H9 (cell line): ENCODE results near the gene ZNF599. TPM values are rescaled to one million over a fixed set of nuclear protein-coding genes. Genes with fewer than 3 reads are reported as not detected.

ENCODE experiments used
- DNase-seq: peaks from one replicate; pipeline ENCODE4 v3.0.0-alpha.2; 2017
- H2AFZ ChIP-seq: one replicate; pipeline ENCODE4 v1.6.1; 2013; ENCODE audit warnings: mild to moderate bottlenecking, low read length, control low read depth, moderate library complexity
- H2AK5ac ChIP-seq: 2 replicates; pipeline ENCODE4 v1.6.1; 2013; ENCODE audit warnings: low read length, control low read depth, mixed read lengths; ENCODE audit not compliant: insufficient read length
- H2BK120ac ChIP-seq: one replicate; pipeline ENCODE4 v1.6.1; 2013; ENCODE audit warnings: low read depth, mild to moderate bottlenecking, low read length, control low read depth, inconsistent platforms; ENCODE audit not compliant: poor library complexity, severe bottlenecking
- H2BK12ac ChIP-seq: 2 replicates; pipeline ENCODE4 v1.6.1; 2013; ENCODE audit warnings: low read length, control low read depth, mixed read lengths, low read depth; ENCODE audit not compliant: insufficient read length
- H2BK15ac ChIP-seq: 2 replicates; pipeline ENCODE4 v1.6.1; 2013; ENCODE audit warnings: low read depth, low read length, control low read depth
- H2BK20ac ChIP-seq: one replicate; pipeline ENCODE4 v1.6.1; 2013; ENCODE audit warnings: low read depth, mild to moderate bottlenecking, low read length, control low read depth, inconsistent platforms; ENCODE audit not compliant: poor library complexity, severe bottlenecking
- H2BK5ac ChIP-seq: 2 replicates; pipeline ENCODE4 v1.6.1; 2013; ENCODE audit warnings: low read length, control low read depth, mixed read lengths; ENCODE audit not compliant: insufficient read length
- H3K14ac ChIP-seq: 2 replicates; pipeline ENCODE4 v1.6.1; 2013; ENCODE audit warnings: low read length, control low read depth; ENCODE audit not compliant: insufficient read depth
- H3K18ac ChIP-seq: 2 replicates; pipeline ENCODE4 v1.6.1; 2013; ENCODE audit warnings: low read depth, mild to moderate bottlenecking, mixed read lengths, low read length, control low read depth; ENCODE audit not compliant: insufficient read length
- H3K23ac ChIP-seq: 2 replicates; pipeline ENCODE4 v1.6.1; 2013; ENCODE audit warnings: low read length, control low read depth, mixed read lengths, low read depth; ENCODE audit not compliant: insufficient read length
- H3K23me2 ChIP-seq: 2 replicates; pipeline ENCODE4 v1.6.1; 2013; ENCODE audit warnings: low read depth, mild to moderate bottlenecking, mixed read lengths, low read length, control low read depth; ENCODE audit not compliant: insufficient read length, poor library complexity, severe bottlenecking
- H3K27ac ChIP-seq: 2 replicates; pipeline ENCODE4 v1.5.1; 2013; ENCODE audit warnings: low read length, control low read depth, mixed read lengths, low read depth; ENCODE audit not compliant: insufficient read length
- H3K27me3 ChIP-seq: 2 replicates; pipeline ENCODE4 v1.6.1; 2013; ENCODE audit warnings: low read length, control low read depth, inconsistent platforms; ENCODE audit not compliant: insufficient read depth
- H3K4ac ChIP-seq: 2 replicates; pipeline ENCODE4 v1.6.1; 2013; ENCODE audit warnings: low read depth, mild to moderate bottlenecking, control low read depth, inconsistent platforms, low read length, moderate library complexity
- H3K4me1 ChIP-seq: 2 replicates; pipeline ENCODE4 v1.6.1; 2013; ENCODE audit warnings: low read length, control low read depth, inconsistent platforms; ENCODE audit not compliant: insufficient read depth
- H3K4me2 ChIP-seq: 2 replicates; pipeline ENCODE4 v1.6.1; 2013; ENCODE audit warnings: low read length, control low read depth, mixed read lengths; ENCODE audit not compliant: insufficient read length, insufficient read depth
- H3K56ac ChIP-seq: 2 replicates; pipeline ENCODE4 v1.6.1; 2013; ENCODE audit warnings: low read depth, mild to moderate bottlenecking, mixed read lengths, low read length, control low read depth; ENCODE audit not compliant: insufficient read length
- H3K79me1 ChIP-seq: 2 replicates; pipeline ENCODE4 v1.6.1; 2013; ENCODE audit warnings: low read depth, mild to moderate bottlenecking, moderate library complexity, low read length, control low read depth, inconsistent platforms; ENCODE audit not compliant: insufficient read depth, poor library complexity, severe bottlenecking
- H3K79me2 ChIP-seq: 2 replicates; pipeline ENCODE4 v1.6.1; 2013; ENCODE audit warnings: low read length, control low read depth, inconsistent platforms; ENCODE audit not compliant: insufficient read depth
- H3K9ac ChIP-seq: 2 replicates; pipeline ENCODE4 v1.6.1; 2013; ENCODE audit warnings: low read length, control low read depth, mixed read lengths; ENCODE audit not compliant: insufficient read length; ENCODE audit errors: extremely low read depth
- H3K9me3 ChIP-seq: one replicate; pipeline ENCODE4 v1.6.1; 2013; ENCODE audit warnings: low read depth, low read length, inconsistent platforms; ENCODE audit not compliant: control insufficient read depth
- H3T11ph ChIP-seq: one replicate; pipeline ENCODE4 v1.6.1; 2013; ENCODE audit warnings: mild to moderate bottlenecking, low read length, control low read depth, inconsistent platforms
- H4K20me1 ChIP-seq: one replicate; pipeline ENCODE4 v1.6.1; 2013; ENCODE audit not compliant: control insufficient read depth, insufficient read length, insufficient read depth
- H4K5ac ChIP-seq: 2 replicates; pipeline ENCODE4 v1.6.1; 2013; ENCODE audit warnings: low read depth, mild to moderate bottlenecking, mixed read lengths, low read length, control low read depth; ENCODE audit not compliant: insufficient read length
- H4K8ac ChIP-seq: replicated peaks from 2 replicates; pipeline ENCODE4 v1.6.1; 2013; ENCODE audit warnings: low read length, control low read depth, mixed read lengths, low read depth; ENCODE audit not compliant: insufficient read length
- H4K91ac ChIP-seq: 2 replicates; pipeline ENCODE4 v1.6.1; 2013; ENCODE audit warnings: low read depth, mild to moderate bottlenecking, moderate library complexity, mixed read lengths, low read length, control low read depth; ENCODE audit not compliant: insufficient read length
- H3K27ac Mint-ChIP-seq, 3 experiments: 2 replicates in 2 of 3; 3 replicates in 1 of 3; pipeline ENCODE4 v1.8.0; 2020 to 2021; ENCODE audit warnings: mixed read lengths in 3 of 3, mild to moderate bottlenecking in 1 of 3, moderate library complexity in 1 of 3
- H3K27me3 Mint-ChIP-seq: 2 replicates; pipeline ENCODE4 v1.8.0; 2021; ENCODE audit warnings: low read depth, mild to moderate bottlenecking, moderate library complexity, mixed read lengths
- H3K36me3 Mint-ChIP-seq, 3 experiments: 2 replicates in 2 of 3; 3 replicates in 1 of 3; pipeline ENCODE4 v1.8.0; 2020 to 2021; ENCODE audit warnings: low read depth in 3 of 3, mixed read lengths in 3 of 3; ENCODE audit not compliant: insufficient read depth in 1 of 3
- H3K4me1 Mint-ChIP-seq, 2 experiments: 2 replicates each; pipeline ENCODE4 v1.8.0; 2020; ENCODE audit warnings: mixed read lengths in 2 of 2
- H3K4me3 Mint-ChIP-seq, 2 experiments: 2 replicates in 1 of 2; 3 replicates in 1 of 2; pipeline ENCODE4 v1.8.0; 2020 to 2021; ENCODE audit warnings: mild to moderate bottlenecking in 2 of 2, mixed read lengths in 2 of 2, moderate library complexity in 1 of 2
- H3K9me3 Mint-ChIP-seq, 2 experiments: 2 replicates in 1 of 2; 3 replicates in 1 of 2; pipeline ENCODE4 v1.8.0; 2020; ENCODE audit warnings: mild to moderate bottlenecking in 2 of 2, mixed read lengths in 2 of 2, moderate library complexity in 1 of 2
- CTCF ChIP-seq: fragments of 200-600 bp; sonication (generic); conservative IDR thresholded peaks from 3 replicates; pipeline ENCODE4 v1.8.0; 2021; ENCODE audit warnings: antibody characterized with exemption, mild to moderate bottlenecking
- WGBS: extraction: QIAGEN DNeasy Blood & Tissue Kit; methylation state at CpG from one replicate; pipeline ENCODE4 v1.1.7; 2013; ENCODE audit warnings: missing lambda C conversion rate, low lambda C conversion rate, mixed read lengths; ENCODE audit not compliant: insufficient read length; ENCODE audit errors: extremely low coverage; 5-methylcytosine and 5-hydroxymethylcytosine counted together
- total RNA-seq: library from RNA; stranded (reverse); gene quantifications from 2 replicates; pipeline ENCODE4 v1.2.1, GENCODE V29; 2021

Gene ZNF599
- total RNA-seq, 1 experiment from 2014 or later: 3.9 TPM

GRCh38 chr19:34774857-34775256 is 1.8 kb upstream of the ZNF599 start:
- no CpG with 5 or more reads among the region's 2 CpGs for WGBS
- H3K18ac ChIP-seq: no peak overlapping the region
- Mint-ChIP-seq H3K4me3 (no peak overlapping the region), H3K27me3 (peaks cover 25% of the 10 kb centered on the region), H3K9me3 (peaks cover 32 to 35% of the 10 kb centered on the region in 2 experiments), H3K36me3 (peaks cover 0 to 14% (median 0%) of the 10 kb centered on the region in 3 experiments; a peak in 5 of 7 replicates), H3K4me1 (peaks cover 8 to 14% of the 10 kb centered on the region in 2 experiments), H3K27ac (no peak overlapping the region)
- no peak overlapping the region for H2BK12ac ChIP-seq
- H4K8ac ChIP-seq: no peak overlapping the region
- no peak overlapping the region for H3K56ac ChIP-seq
- H4K20me1 ChIP-seq: no peaks in the 10 kb centered on the region
- no peak overlapping the region for H2BK120ac ChIP-seq
- H2AK5ac ChIP-seq: no peak overlapping the region
- H3K4me1 ChIP-seq: no peaks in the 10 kb centered on the region
- H2BK5ac ChIP-seq: no peak overlapping the region
- no peaks in the 10 kb centered on the region for H3K79me1 ChIP-seq
- TF ChIP-seq CTCF: no peak
- peaks cover 5% of the 10 kb centered on the region for H3K23me2 ChIP-seq
- H3K23ac ChIP-seq: no peak overlapping the region
- no peak overlapping the region for H2AFZ ChIP-seq
- no peaks in the 10 kb centered on the region for H3K79me2 ChIP-seq
- H2BK15ac ChIP-seq: no peak overlapping the region
- H3K9ac ChIP-seq: no peak overlapping the region
- H4K91ac ChIP-seq: no peak overlapping the region
- no peak overlapping the region for H3K27ac ChIP-seq
- no peaks in the 10 kb centered on the region for H3K9me3 ChIP-seq
- H3T11ph ChIP-seq: no peak overlapping the region
- H3K27me3 ChIP-seq: no peaks in the 10 kb centered on the region
- DNase-seq: no peak
- H4K5ac ChIP-seq: no peak overlapping the region
- H3K4ac ChIP-seq: no peak overlapping the region
- H2BK20ac ChIP-seq: no peak overlapping the region
- no peak overlapping the region for H3K14ac ChIP-seq
- no peak overlapping the region for H3K4me2 ChIP-seq
